ENCODE results near the gene SH3RF1. TPM values are rescaled to one million over a fixed set of nuclear protein-coding genes. Genes with fewer than 3 reads are reported as not detected.

The SH3RF1 gene
- total RNA-seq, 2 donors from 2014 or later, result 17.1 to 17.4 TPM

- H3K9me3 ChIP-seq, result no peaks in the 10 kb centered on the region
- peak overlapping the region in 1 of 4 donors; percentile 45 for H3K27ac ChIP-seq
- H3K4me3 ChIP-seq, result no peak overlapping the region
- H3K36me3 ChIP-seq (replicated peaks in 1 of 2; ENCODE audit: insufficient read depth in 1 of 2, low read depth in 2 of 2), result no peaks in the 10 kb centered on the region
- WGBS, 2 donors, result 55 to 56% methylated on average over 3 of the region's 3 CpGs
- ATAC-seq, result no peak
- H3K4me1 ChIP-seq, result peaks cover 31% of the 10 kb centered on the region
- intact Hi-C loops (cut with DNase I), result no loop called here
- H3K27me3 ChIP-seq, result no peaks in the 10 kb centered on the region
- no peak for DNase-seq
- TF ChIP-seq POLR2A (IDR thresholded peaks at IDR 0.05) (no peak), CTCF (IDR thresholded peaks at IDR 0.05) (no peak)
Observed at GRCh38 chr4:169136796-169137557, 133.8 kb downstream of the SH3RF1 start.

GRCh38 chr4:169136330-169136729 lies 134.4 kb downstream of the SH3RF1 start:
- Histone ChIP-seq H3K27ac (peak overlapping the region in 1 of 4 donors; percentile 45), H3K27me3 (no peaks in the 10 kb centered on the region), H3K4me1 (peaks cover 31% of the 10 kb centered on the region), H3K9me3 (no peaks in the 10 kb centered on the region), H3K4me3 (no peak overlapping the region), H3K36me3 (replicated peaks in 1 of 2; ENCODE audit: insufficient read depth in 1 of 2, low read depth in 2 of 2) (no peaks in the 10 kb centered on the region)
- no peak for ATAC-seq
- DNase-seq, result no peak
- intact Hi-C loops (cut with DNase I), result no loop called here
- 88 to 92% methylated on average over 7 of the region's 7 CpGs for WGBS, 2 donors
- no peak for TF ChIP-seq CTCF (IDR thresholded peaks at IDR 0.05)
- no peak for TF ChIP-seq POLR2A (IDR thresholded peaks at IDR 0.05)

- H3K9me3 ChIP-seq, result no peaks in the 10 kb centered on the region
- no peak overlapping the region for H3K4me3 ChIP-seq
- ATAC-seq (no peak), DNase-seq (no peak)
- TF ChIP-seq CTCF (IDR thresholded peaks at IDR 0.05), result no peak
- no peak for TF ChIP-seq POLR2A (IDR thresholded peaks at IDR 0.05)
- H3K27me3 ChIP-seq, result no peaks in the 10 kb centered on the region
- peaks cover 0 to under 1% of the 10 kb centered on the region in 2 donors for H3K36me3 ChIP-seq (replicated peaks in 1 of 2; ENCODE audit: insufficient read depth in 1 of 2, low read depth in 2 of 2)
- H3K4me1 ChIP-seq, result peaks cover 31% of the 10 kb centered on the region
- no peak overlapping the region for H3K27ac ChIP-seq
- intact Hi-C loops (cut with DNase I), result no loop called here
- WGBS, 2 donors, result 50 to 56% methylated on average over 2 of the region's 2 CpGs
Observed at GRCh38 chr4:169135776-169136175, 135.0 kb downstream of the SH3RF1 start.

- DNase-seq (peak; percentile 58 to 79 (median 68)), ATAC-seq (peak; percentile 94)
- 29 to 38% methylated on average over 3 of the region's 3 CpGs for WGBS, 2 donors
- Histone ChIP-seq H3K27me3 (no peaks in the 10 kb centered on the region), H3K36me3 (replicated peaks in 1 of 2; ENCODE audit: insufficient read depth in 1 of 2, low read depth in 2 of 2) (peaks cover 0 to 8% of the 10 kb centered on the region in 2 donors), H3K4me3 (no peak overlapping the region), H3K9me3 (no peaks in the 10 kb centered on the region), H3K4me1 (peaks cover 31% of the 10 kb centered on the region), H3K27ac (peak overlapping the region; percentile 5 to 56 (median 44))
- TF ChIP-seq POLR2A (IDR thresholded peaks at IDR 0.05) (no peak), CTCF (IDR thresholded peaks at IDR 0.05) (no peak)
- intact Hi-C loops (cut with DNase I), result no loop called here
Observed at GRCh38 chr4:169133932-169134331, 136.8 kb downstream of the SH3RF1 start.

Measured in body of pancreas (tissue), 4 donors.